Measurements from ENCODE around the gene OVOL2.

DNA sequence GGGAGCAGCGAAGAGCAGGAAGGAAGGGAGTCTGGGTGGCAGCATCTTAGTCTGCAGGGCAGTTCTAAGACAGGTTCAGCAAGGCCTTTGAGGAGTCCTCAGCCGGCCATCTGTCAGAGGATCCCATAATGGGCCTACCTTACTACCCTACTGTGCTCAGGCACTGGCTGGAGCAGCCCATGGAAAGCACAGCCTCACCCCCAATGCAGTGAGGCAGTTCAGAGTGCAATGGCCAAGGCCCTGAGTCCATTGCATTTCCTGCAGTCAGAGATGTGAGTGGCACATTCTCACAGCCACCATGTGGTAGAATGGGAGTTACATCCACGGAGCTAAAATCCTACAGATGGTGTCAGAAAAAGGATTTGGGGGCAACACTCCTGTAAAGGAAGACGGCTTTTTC, 19.4 kb upstream of the OVOL2 start:
- TF ChIP-seq, protein P1, sequence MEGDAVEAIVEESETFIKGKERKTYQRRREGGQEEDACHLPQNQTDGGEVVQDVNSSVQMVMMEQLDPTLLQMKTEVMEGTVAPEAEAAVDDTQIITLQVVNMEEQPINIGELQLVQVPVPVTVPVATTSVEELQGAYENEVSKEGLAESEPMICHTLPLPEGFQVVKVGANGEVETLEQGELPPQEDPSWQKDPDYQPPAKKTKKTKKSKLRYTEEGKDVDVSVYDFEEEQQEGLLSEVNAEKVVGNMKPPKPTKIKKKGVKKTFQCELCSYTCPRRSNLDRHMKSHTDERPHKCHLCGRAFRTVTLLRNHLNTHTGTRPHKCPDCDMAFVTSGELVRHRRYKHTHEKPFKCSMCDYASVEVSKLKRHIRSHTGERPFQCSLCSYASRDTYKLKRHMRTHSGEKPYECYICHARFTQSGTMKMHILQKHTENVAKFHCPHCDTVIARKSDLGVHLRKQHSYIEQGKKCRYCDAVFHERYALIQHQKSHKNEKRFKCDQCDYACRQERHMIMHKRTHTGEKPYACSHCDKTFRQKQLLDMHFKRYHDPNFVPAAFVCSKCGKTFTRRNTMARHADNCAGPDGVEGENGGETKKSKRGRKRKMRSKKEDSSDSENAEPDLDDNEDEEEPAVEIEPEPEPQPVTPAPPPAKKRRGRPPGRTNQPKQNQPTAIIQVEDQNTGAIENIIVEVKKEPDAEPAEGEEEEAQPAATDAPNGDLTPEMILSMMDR (IDR thresholded peaks at IDR 0.05): no peak
- no peak for TF ChIP-seq EZH2 (IDR thresholded peaks at IDR 0.05; ENCODE audit: borderline replicate concordance, insufficient read depth, low read depth, low read length, poor library complexity, severe bottlenecking)
